ENCODE measurements around the gene MADD.

DNA sequence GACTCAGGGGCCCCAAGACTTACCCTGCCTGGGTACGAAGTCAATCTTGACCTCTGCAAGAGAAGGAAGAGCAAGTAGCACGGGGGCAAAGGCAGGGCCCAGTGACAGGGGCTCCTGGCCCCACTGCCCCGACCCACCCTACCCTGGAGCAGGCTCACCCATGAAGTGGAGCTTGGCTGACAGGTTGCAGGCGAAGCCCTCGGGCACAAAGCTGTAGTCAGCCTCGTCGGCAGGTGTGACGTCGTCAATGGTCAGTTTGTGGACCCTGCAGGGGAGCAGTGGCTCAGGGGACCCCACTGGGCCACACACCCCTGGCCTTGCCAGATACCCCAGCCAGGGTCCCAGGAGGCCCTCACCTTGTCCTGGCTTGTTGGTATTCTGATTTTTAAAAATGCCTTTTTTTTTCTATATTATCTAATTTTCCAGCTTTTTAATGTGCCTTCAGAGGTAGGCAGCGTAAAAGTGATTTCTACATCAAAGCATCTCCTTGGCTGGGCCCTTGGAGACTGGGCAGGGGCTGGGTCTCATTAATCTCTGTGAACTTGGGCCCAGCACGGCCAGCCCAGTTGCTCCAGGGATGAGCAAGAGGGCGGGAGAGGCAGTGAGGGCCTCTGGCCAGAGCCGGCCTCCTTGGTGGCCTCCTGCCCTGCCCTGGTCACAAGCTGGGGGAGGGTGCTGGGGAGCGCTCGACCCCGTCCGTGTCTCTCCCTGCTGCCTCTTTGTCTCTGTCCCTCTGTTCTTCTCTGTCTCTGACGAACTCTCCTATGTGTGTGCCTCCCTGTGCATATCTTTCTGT lies 71.2 kb downstream of the MADD start:
- TF ChIP-seq, protein P1, sequence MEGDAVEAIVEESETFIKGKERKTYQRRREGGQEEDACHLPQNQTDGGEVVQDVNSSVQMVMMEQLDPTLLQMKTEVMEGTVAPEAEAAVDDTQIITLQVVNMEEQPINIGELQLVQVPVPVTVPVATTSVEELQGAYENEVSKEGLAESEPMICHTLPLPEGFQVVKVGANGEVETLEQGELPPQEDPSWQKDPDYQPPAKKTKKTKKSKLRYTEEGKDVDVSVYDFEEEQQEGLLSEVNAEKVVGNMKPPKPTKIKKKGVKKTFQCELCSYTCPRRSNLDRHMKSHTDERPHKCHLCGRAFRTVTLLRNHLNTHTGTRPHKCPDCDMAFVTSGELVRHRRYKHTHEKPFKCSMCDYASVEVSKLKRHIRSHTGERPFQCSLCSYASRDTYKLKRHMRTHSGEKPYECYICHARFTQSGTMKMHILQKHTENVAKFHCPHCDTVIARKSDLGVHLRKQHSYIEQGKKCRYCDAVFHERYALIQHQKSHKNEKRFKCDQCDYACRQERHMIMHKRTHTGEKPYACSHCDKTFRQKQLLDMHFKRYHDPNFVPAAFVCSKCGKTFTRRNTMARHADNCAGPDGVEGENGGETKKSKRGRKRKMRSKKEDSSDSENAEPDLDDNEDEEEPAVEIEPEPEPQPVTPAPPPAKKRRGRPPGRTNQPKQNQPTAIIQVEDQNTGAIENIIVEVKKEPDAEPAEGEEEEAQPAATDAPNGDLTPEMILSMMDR (IDR thresholded peaks at IDR 0.05), result no peak
- no peak for TF ChIP-seq POLR2A (IDR thresholded peaks at IDR 0.05)
